GM23248 (cell line): ENCODE results near the gene MEGF11.

Experiments used
- EZH2 ChIP-seq: fragments of 200-600 bp; sonication (generic); IDR thresholded peaks from 2 replicates; pipeline ENCODE4 v1.6.1; 2018; ENCODE audit warnings: antibody characterized with exemption, mild to moderate bottlenecking; ENCODE audit not compliant: insufficient read depth, poor library complexity, severe bottlenecking
- EZH2phosphoT487 ChIP-seq: fragments of 200-600 bp; sonication (generic); IDR thresholded peaks from 2 replicates; pipeline ENCODE4 v1.6.1; 2018; ENCODE audit warnings: antibody characterized with exemption, moderate library complexity, mild to moderate bottlenecking, low read depth; ENCODE audit not compliant: insufficient read depth

DNA sequence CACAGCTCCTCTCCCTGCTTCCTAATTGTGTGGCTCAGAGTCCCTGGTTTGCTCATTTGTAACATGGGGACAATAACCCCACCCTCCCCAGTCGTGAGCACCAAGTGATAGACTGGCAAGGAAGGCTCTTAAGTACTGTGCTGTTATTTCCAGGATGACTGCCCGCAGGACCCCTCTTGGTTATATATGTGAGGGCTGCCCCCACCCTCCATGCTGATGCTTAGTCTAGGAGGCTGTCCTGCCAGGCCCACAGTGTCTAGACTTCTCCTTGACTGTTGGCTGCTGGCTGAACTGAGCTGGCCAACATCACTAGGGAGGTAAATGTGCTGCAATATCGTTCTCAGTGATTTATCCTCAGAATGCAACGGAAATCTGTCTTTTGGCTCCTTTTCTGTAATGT, 339.2 kb downstream of the MEGF11 start:
- TF ChIP-seq EZH2 (no peak), EZH2phosphoT487 (no peak)
